Chondrocyte (in vitro differentiated cells): Measurements from ENCODE around the gene NPFF. TPM values are rescaled to one million over a fixed set of nuclear protein-coding genes. Genes with fewer than 3 reads are reported as not detected.

Source experiments
- DNase-seq: peaks from one replicate; pipeline ENCODE4 v3.0.0; 2021; ENCODE audit warnings: mixed read lengths, low spot score
- H3K27ac Mint-ChIP-seq: one replicate; pipeline ENCODE4 v1.8.0; 2021; ENCODE audit warnings: mild to moderate bottlenecking, moderate library complexity, mixed read lengths; ENCODE audit not compliant: unreplicated experiment
- H3K27me3 Mint-ChIP-seq: 2 replicates; pipeline ENCODE4 v1.8.0; 2021; ENCODE audit warnings: low read depth, mixed read lengths
- H3K36me3 Mint-ChIP-seq: 2 replicates; pipeline ENCODE4 v1.8.0; 2021; ENCODE audit warnings: low read depth, mixed read lengths
- H3K4me1 Mint-ChIP-seq: 2 replicates; pipeline ENCODE4 v1.8.0; 2021; ENCODE audit warnings: low read depth, mild to moderate bottlenecking, mixed read lengths
- H3K4me3 Mint-ChIP-seq: one replicate; pipeline ENCODE4 v1.8.0; 2021; ENCODE audit warnings: mild to moderate bottlenecking, moderate library complexity, mixed read lengths; ENCODE audit not compliant: unreplicated experiment
- H3K9me3 Mint-ChIP-seq: 2 replicates; pipeline ENCODE4 v1.8.0; 2021; ENCODE audit warnings: low read depth, mixed read lengths
- total RNA-seq: library from RNA; stranded (reverse); gene quantifications from 3 replicates; pipeline ENCODE4 v1.2.1, GENCODE V29; 2021
- TF ChIP-seq, protein P1 (sequence below): fragments of 200-600 bp; sonication (generic); IDR thresholded peaks from 2 replicates; pipeline ENCODE4 v1.5.0; 2021; ENCODE audit warnings: antibody characterized with exemption, mild to moderate bottlenecking, moderate library complexity

NPFF gene
- total RNA-seq, 1 donor from 2014 or later: not detected

DNA sequence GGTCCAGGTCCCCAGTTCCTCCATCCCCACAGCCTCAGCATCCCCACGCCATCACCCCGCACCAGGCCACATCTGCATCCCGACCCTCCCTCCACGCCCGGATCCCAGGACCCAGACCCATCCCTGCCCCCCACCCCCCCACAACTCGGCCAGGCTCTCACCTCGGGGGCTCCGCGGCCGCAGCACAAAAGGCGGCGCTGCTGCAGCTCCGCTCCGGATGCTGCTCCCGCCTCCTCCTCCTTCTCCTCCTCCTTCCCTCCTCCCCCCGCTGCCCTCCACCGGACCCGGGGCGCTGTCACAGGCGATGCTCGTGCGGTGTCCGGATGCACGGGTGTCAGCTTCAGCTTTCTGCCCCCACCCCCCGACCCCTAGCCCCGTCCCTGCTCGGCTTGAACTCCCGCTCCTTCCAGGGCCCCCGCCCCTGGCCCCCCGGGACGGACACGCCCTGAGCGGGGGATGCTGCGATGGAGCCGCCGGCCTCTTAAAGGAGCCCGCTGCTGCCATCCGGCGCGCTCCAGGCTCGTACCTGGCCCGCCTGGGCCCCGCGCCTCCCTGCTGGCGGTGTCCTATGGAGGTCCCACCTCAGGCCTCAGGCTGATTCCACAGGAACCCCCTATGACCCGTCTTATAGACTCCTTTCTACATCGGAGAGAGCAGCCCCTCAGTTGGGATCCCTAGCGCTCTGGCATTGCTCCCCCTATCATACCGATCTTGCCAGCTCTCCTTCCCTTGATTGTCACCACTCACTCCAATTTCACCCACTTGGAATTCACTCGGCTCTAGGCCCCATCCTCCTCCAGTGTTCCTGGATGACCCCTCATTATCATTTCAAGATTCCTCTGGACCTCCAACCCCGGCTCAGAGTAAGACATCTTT lies 7.8 kb downstream of the NPFF start, which contains the start of gene MAP3K12:
Gene MAP3K12 (minus strand): TSS at position 193 of the 876 bp plus-strand sequence. CDS start 12,067 bp downstream, outside the sequence.
- TF ChIP-seq, protein P1, sequence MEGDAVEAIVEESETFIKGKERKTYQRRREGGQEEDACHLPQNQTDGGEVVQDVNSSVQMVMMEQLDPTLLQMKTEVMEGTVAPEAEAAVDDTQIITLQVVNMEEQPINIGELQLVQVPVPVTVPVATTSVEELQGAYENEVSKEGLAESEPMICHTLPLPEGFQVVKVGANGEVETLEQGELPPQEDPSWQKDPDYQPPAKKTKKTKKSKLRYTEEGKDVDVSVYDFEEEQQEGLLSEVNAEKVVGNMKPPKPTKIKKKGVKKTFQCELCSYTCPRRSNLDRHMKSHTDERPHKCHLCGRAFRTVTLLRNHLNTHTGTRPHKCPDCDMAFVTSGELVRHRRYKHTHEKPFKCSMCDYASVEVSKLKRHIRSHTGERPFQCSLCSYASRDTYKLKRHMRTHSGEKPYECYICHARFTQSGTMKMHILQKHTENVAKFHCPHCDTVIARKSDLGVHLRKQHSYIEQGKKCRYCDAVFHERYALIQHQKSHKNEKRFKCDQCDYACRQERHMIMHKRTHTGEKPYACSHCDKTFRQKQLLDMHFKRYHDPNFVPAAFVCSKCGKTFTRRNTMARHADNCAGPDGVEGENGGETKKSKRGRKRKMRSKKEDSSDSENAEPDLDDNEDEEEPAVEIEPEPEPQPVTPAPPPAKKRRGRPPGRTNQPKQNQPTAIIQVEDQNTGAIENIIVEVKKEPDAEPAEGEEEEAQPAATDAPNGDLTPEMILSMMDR: peak; percentile 30
- Mint-ChIP-seq H3K27ac (peak within 1 kb of the TSS; percentile 97), H3K9me3 (no peaks in the 10 kb centered on the region), H3K4me1 (peaks cover 54% of the 10 kb centered on the region), H3K27me3 (no peaks in the 10 kb centered on the region), H3K36me3 (no peaks in the 10 kb centered on the region), H3K4me3 (peak within 1 kb of the TSS; percentile 90)
- no peak for DNase-seq

DNA sequence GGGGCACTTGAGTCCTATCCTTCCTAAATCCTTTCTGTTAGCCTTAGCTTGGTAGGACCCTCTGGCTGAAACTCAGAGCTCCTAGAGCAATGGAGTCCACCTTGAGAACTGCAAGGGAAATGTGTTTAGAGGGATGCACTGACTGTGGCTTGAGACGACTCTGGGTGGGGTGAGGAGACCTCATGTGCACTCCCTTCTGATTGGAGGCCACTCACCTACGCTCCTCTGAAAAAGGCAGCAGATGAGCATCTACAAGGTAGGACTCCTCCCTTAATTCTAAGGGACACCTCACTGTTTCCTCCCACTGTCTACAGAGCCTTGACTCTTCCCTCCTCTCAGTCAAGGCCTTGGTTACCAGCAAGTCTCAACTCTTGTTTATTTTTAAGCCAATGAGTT lies 9.1 kb downstream of the NPFF start:
- Mint-ChIP-seq H3K36me3 (no peaks in the 10 kb centered on the region), H3K27ac (no peak overlapping the region), H3K9me3 (no peaks in the 10 kb centered on the region), H3K27me3 (no peaks in the 10 kb centered on the region), H3K4me1 (peaks cover 64% of the 10 kb centered on the region), H3K4me3 (peak overlapping the region; percentile 90)
- no peak for DNase-seq
- TF ChIP-seq, protein P1: no peak

DNA sequence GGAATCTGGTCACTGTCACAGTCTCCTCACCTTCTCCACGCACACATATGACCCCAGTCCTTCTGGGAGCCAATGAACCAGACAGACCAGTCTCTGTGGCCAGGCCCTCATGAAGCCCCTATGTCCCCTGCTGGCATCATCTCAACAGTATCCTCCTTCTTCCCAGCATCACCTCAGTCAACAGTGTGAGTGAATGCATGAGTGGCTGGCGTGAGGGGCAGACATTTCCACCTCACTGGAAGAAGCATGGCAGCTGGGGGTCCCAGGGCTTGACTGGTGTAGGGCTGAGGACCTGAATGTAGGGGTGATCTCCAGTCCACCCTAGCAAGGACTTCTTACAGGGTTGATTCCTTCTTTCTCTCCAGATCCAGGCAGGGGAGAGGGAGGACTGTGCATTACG lies 9.8 kb downstream of the NPFF start:
- TF ChIP-seq, protein P1: no peak
- DNase-seq: no peak
- Mint-ChIP-seq H3K4me3 (no peak overlapping the region), H3K27me3 (no peaks in the 10 kb centered on the region), H3K9me3 (no peaks in the 10 kb centered on the region), H3K27ac (no peak overlapping the region), H3K36me3 (no peaks in the 10 kb centered on the region), H3K4me1 (peaks cover 63% of the 10 kb centered on the region)

DNA sequence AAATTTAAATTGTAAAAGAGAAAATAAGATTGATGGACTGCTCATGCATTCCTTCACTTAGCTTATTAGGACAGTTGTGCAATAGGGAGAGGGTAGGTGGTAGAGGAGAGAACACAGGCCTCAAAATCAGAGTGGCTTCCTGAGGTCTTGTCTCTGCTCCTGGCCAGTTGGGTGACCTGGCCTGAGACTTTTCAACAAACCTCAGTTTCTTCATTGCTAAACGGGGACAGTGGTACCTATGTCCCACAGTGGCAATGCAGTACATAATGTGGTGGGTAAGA lies 10.6 kb downstream of the NPFF start:
- H3K4me3 Mint-ChIP-seq: no peak overlapping the region
- no peak overlapping the region for H3K27ac Mint-ChIP-seq
- TF ChIP-seq, protein P1: no peak
- no peak for DNase-seq
- no peaks in the 10 kb centered on the region for H3K36me3 Mint-ChIP-seq
- no peaks in the 10 kb centered on the region for H3K9me3 Mint-ChIP-seq
- H3K4me1 Mint-ChIP-seq: peaks cover 64% of the 10 kb centered on the region
- H3K27me3 Mint-ChIP-seq: no peaks in the 10 kb centered on the region

DNA sequence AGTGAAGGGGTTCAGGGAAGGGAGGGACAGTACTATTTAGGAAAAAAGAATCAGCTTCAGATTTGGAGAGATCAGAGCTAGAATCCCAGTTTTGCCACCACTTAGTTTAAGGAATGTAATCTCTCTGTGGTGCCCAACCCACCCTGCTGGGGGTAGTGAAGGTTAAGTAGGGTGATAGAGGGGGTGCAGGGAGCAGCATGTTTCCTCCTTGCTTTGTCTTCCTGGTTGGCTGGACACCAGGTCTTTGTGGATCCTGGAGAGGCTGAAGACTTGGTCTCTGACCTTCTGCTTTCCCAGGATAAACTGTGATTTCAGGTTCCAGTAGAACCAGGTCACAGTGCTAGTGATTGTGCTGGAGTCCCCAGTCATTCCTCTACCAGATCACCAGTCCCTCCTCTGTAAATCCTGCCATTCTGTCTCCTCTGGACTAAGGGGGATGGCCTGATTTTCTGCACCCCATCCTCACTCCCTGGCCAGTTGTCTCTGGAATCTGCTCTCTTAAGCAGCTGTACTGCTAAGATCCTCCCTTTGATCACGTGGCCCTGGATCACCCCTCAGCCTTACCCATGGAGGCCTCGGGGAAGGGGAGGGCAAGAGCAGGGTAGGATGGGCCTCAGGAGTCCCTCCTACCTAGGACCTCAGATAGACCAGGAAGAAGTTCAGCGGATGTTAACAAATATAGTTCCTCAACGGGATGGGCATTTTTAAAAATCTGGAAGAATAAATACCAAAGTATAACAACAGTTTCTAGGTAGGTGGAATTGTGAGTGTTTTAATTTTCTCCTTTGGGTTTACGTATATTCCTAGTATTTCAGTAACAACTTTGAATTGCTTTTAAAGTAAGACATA lies 11.2 kb downstream of the NPFF start:
- H3K27me3 Mint-ChIP-seq: no peaks in the 10 kb centered on the region
- H3K36me3 Mint-ChIP-seq: no peaks in the 10 kb centered on the region
- H3K27ac Mint-ChIP-seq: peak overlapping the region; percentile 60
- DNase-seq: no peak
- no peaks in the 10 kb centered on the region for H3K9me3 Mint-ChIP-seq
- H3K4me3 Mint-ChIP-seq: no peak overlapping the region
- TF ChIP-seq, protein P1: no peak
- H3K4me1 Mint-ChIP-seq: peaks cover 63% of the 10 kb centered on the region
